GM23338 (cell line): Measurements from ENCODE around the gene TECR. TPM values are rescaled to one million over a fixed set of nuclear protein-coding genes. Genes with fewer than 3 reads are reported as not detected.
A peak's percentile ranks its signal among the peaks of the same experiment; 100 is the strongest.
"Not testable (repeated sequence)": the region's sequence is repeated elsewhere in the genome, so short reads cannot be mapped to it uniquely, and the experiment has no call there.

Source experiments
- ATAC-seq: fragments of 200-7000 bp; cut with Tn5 transposase; 3 replicates; pipeline ENCODE4 v1.9.1; 2020
- DNase-seq: peaks from one replicate; pipeline ENCODE4 v3.0.0-alpha.2; 2015; ENCODE audit warnings: low spot score
- H2AFZ ChIP-seq: fragments of 200-600 bp; sonication (generic); 2 replicates; pipeline ENCODE4 v1.8.0; 2016; ENCODE audit warnings: antibody characterized with exemption, mild to moderate bottlenecking, moderate library complexity
- H3F3A ChIP-seq: fragments of 200-600 bp; sonication (generic); replicated peaks from 2 replicates; pipeline ENCODE4 v1.8.0; 2017; ENCODE audit warnings: antibody characterized with exemption, mixed run types, low read depth
- H3K27ac ChIP-seq: fragments of 200-600 bp; sonication (generic); 2 replicates; pipeline ENCODE4 v1.6.1; 2016; ENCODE audit warnings: low read depth
- H3K27me3 ChIP-seq: fragments of 200-600 bp; sonication (generic); 2 replicates; pipeline ENCODE4 v1.8.0; 2016; ENCODE audit warnings: mild to moderate bottlenecking, mixed run types, moderate library complexity; ENCODE audit not compliant: insufficient read depth
- H3K36me3 ChIP-seq: fragments of 200-600 bp; sonication (generic); 2 replicates; pipeline ENCODE4 v1.8.0; 2016; ENCODE audit warnings: mild to moderate bottlenecking; ENCODE audit not compliant: insufficient read depth
- H3K4me1 ChIP-seq: fragments of 200-600 bp; sonication (generic); 2 replicates; pipeline ENCODE4 v1.8.0; 2016; ENCODE audit warnings: mild to moderate bottlenecking, moderate library complexity; ENCODE audit not compliant: insufficient read depth
- H3K4me2 ChIP-seq: fragments of 200-600 bp; sonication (generic); 2 replicates; pipeline ENCODE4 v1.7.1; 2017; ENCODE audit warnings: mixed run types
- H3K4me3 ChIP-seq: fragments of 200-600 bp; sonication (generic); 2 replicates; pipeline ENCODE4 v1.6.1; 2016; ENCODE audit warnings: mixed run types
- H3K79me2 ChIP-seq: fragments of 200-600 bp; sonication (generic); replicated peaks from 2 replicates; pipeline ENCODE4 v1.8.0; 2017; ENCODE audit warnings: mild to moderate bottlenecking; ENCODE audit not compliant: insufficient read depth
- H3K9me2 ChIP-seq: fragments of 200-600 bp; sonication (generic); 2 replicates; pipeline ENCODE4 v1.8.0; 2017; ENCODE audit not compliant: insufficient read depth
- H4K20me1 ChIP-seq: fragments of 200-600 bp; sonication (generic); replicated peaks from 2 replicates; pipeline ENCODE4 v1.8.0; 2017; ENCODE audit warnings: mild to moderate bottlenecking; ENCODE audit not compliant: insufficient read depth
- H3K27ac Mint-ChIP-seq: 2 replicates; pipeline ENCODE4 v1.8.0; 2020; ENCODE audit warnings: inconsistent platforms, mild to moderate bottlenecking, moderate library complexity, mixed read lengths
- H3K27me3 Mint-ChIP-seq: 3 replicates; pipeline ENCODE4 v1.8.0; 2022; ENCODE audit warnings: low read depth, mild to moderate bottlenecking, moderate library complexity, mixed read lengths, inconsistent platforms; ENCODE audit not compliant: insufficient read depth, poor library complexity
- H3K36me3 Mint-ChIP-seq: 3 replicates; pipeline ENCODE4 v1.8.0; 2021; ENCODE audit warnings: low read depth, mild to moderate bottlenecking, inconsistent platforms, moderate library complexity, mixed read lengths
- H3K4me1 Mint-ChIP-seq: 3 replicates; pipeline ENCODE4 v1.8.0; 2020; ENCODE audit warnings: mild to moderate bottlenecking, inconsistent platforms, mixed read lengths
- H3K4me3 Mint-ChIP-seq: 3 replicates; pipeline ENCODE4 v1.8.0; 2021; ENCODE audit warnings: moderate library complexity, mild to moderate bottlenecking, inconsistent platforms, mixed read lengths
- H3K9me3 Mint-ChIP-seq: 3 replicates; pipeline ENCODE4 v1.8.0; 2020; ENCODE audit warnings: moderate library complexity, mild to moderate bottlenecking, inconsistent platforms, mixed read lengths
- CREB1 ChIP-seq: fragments of 250-450 bp; sonication (Bioruptor Pico); IDR thresholded peaks from 2 replicates; pipeline ENCODE4 v1.5.0; 2020; ENCODE audit warnings: low read depth, mild to moderate bottlenecking, moderate library complexity
- CTCF ChIP-seq, 2 experiments: fragments of 200-600 bp in 1 of 2; sonication (generic) in 1 of 2; conservative IDR thresholded peaks; 2 replicates each; pipeline versions ENCODE4 v1.5.1 to v1.6.1; 2016 to 2017; ENCODE audit warnings: antibody characterized with exemption in 2 of 2, low read depth in 2 of 2, mild to moderate bottlenecking in 2 of 2, moderate library complexity in 1 of 2
- EZH2phosphoT487 ChIP-seq: fragments of 200-600 bp; sonication (generic); IDR thresholded peaks from one replicate; pipeline ENCODE4 v1.8.1; 2018; ENCODE audit warnings: antibody characterized with exemption; ENCODE audit not compliant: unreplicated experiment
- JUNB ChIP-seq: IDR thresholded peaks from one replicate; pipeline ENCODE4 v1.6.1; 2016; ENCODE audit warnings: antibody characterized with exemption; ENCODE audit not compliant: unreplicated experiment
- NANOG ChIP-seq: IDR thresholded peaks from 2 replicates; pipeline ENCODE4 v1.6.1; 2016; ENCODE audit warnings: antibody characterized with exemption, borderline replicate concordance
- POLR2AphosphoS5 ChIP-seq: IDR thresholded peaks from 2 replicates; pipeline ENCODE4 v1.6.1; 2016; ENCODE audit warnings: antibody characterized with exemption, low read depth
- ZNF331 ChIP-seq: fragments of 250-450 bp; sonication (Bioruptor Pico); IDR thresholded peaks from 2 replicates; pipeline ENCODE4 v1.5.0; 2020; ENCODE audit warnings: low read depth, mild to moderate bottlenecking, moderate library complexity
- polyA plus RNA-seq: library from polyadenylated mRNA; unstranded; fragments of >200 nt; fragmentation: Nextera tagmentation; extraction: Ambion mirVana; gene quantifications from 2 replicates; pipeline ENCODE4 v1.2.1, GENCODE V29; 2016
- total RNA-seq: library from RNA; depleted of rRNA; stranded (reverse); fragments of >200 nt; shearing (Covaris generic); gene quantifications from 2 replicates; pipeline ENCODE4 v1.2.3, GENCODE V29; 2014

Gene TECR
- total and polyA plus RNA-seq, 2 experiments from 2014 or later: 107 to 268 TPM

DNA sequence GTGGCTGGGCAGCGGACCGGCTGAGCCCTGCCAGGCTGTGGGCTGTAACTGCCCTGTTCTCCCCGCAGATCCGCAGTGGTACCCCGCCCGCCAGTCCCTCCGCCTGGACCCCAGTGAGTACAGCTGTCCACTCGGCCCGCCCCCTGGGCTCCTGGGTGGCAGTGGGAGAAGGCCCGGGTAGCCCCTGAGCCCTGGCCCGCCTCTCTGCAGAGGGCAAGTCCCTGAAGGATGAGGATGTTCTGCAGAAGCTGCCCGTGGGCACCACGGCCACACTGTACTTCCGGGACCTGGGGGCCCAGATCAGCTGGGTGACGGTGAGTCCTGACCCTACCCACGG lies 34.2 kb downstream of the TECR start:
- Mint-ChIP-seq H3K4me1 (peaks cover 46% of the 10 kb centered on the region), H3K4me3 (no peak overlapping the region), H3K27ac (peak overlapping the region; percentile 95; the same call in 1 of the 2 replicates), H3K27me3 (peaks cover 14% of the 10 kb centered on the region), H3K9me3 (no peaks in the 10 kb centered on the region; the same call in 2 of the 3 replicates), H3K36me3 (peaks cover 11% of the 10 kb centered on the region)
- H3F3A ChIP-seq: peaks cover 5% of the 10 kb centered on the region; the same call in 1 of the 2 replicates
- H3K36me3 ChIP-seq: no peaks in the 10 kb centered on the region; the same call in 1 of the 2 replicates
- H3K79me2 ChIP-seq: peaks cover 33% of the 10 kb centered on the region
- peak overlapping the region; percentile 32; the same call in 1 of the 2 replicates for H3K4me2 ChIP-seq
- TF ChIP-seq EZH2phosphoT487 (no peak), CREB1 (CRISPR knock-in tag) (no peak), NANOG (no peak), JUNB (no peak)
- H3K27me3 ChIP-seq: no peaks in the 10 kb centered on the region
- peaks cover 46% of the 10 kb centered on the region for H3K4me1 ChIP-seq
- H3K27ac ChIP-seq: 0 out of 2 replicates have a peak overlapping the region, but pooled peaks have one; percentile 59
- ATAC-seq (no peak), DNase-seq (no peak)
- H4K20me1 ChIP-seq: peaks cover 3% of the 10 kb centered on the region
- H3K9me2 ChIP-seq: no peaks in the 10 kb centered on the region
- no peak overlapping the region for H2AFZ ChIP-seq
- H3K4me3 ChIP-seq: no peak overlapping the region

DNA sequence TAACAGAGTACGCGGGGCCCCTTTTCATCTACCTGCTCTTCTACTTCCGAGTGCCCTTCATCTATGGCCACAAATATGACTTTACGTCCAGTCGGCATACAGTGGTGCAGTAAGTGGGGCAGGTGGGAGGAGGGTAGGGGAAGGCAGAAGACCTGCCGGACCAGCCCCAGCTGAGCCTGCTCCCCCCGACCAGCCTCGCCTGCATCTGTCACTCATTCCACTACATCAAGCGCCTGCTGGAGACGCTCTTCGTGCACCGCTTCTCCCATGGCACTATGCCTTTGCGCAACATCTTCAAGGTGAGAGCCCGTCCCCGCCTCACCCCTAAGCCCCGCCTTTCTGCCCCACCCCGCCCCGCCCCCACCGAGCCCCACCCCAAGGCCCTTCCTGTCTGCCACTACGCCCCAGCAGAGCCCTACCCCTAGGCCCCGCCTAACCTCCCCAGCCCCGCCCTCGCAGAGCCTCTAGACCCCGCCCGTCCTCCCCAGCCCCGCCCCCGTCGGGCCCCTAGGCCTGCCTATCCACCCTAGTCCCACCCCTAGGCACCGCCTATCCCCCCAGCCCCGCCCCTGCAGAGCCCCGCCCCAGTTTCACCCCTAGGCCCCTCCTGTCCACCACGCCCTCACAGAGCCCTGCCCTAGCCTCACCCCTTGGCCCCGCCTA lies 34.7 kb downstream of the TECR start:
- H3K4me3 Mint-ChIP-seq: peak overlapping the region; percentile 42; the same call in 1 of the 3 replicates
- Histone ChIP-seq H3K4me3 (no peak overlapping the region), H2AFZ (no peak overlapping the region), H3K36me3 (no peaks in the 10 kb centered on the region; the same call in 1 of the 2 replicates), H3K79me2 (peaks cover 32% of the 10 kb centered on the region), H3K9me2 (no peaks in the 10 kb centered on the region), H3K4me1 (peaks cover 42% of the 10 kb centered on the region), H3K27me3 (no peaks in the 10 kb centered on the region), H3F3A (peaks cover 5% of the 10 kb centered on the region; the same call in 1 of the 2 replicates), H3K27ac (0 out of 2 replicates have a peak overlapping the region, but pooled peaks have one; percentile 59), H3K4me2 (peak overlapping the region; percentile 32; the same call in 1 of the 2 replicates), H4K20me1 (peaks cover 3% of the 10 kb centered on the region)
- H3K9me3 Mint-ChIP-seq: no peaks in the 10 kb centered on the region; the same call in 1 of the 3 replicates
- H3K4me1 Mint-ChIP-seq: peaks cover 43% of the 10 kb centered on the region
- TF ChIP-seq CTCF (conservative IDR thresholded peaks at IDR 0.05; ENCODE audit: low read depth in 2 of 2) (no peak), ZNF331 (CRISPR knock-in tag) (no peak), POLR2AphosphoS5 (no peak)
- peak overlapping the region; percentile 95 for H3K27ac Mint-ChIP-seq
- ATAC-seq (peak; percentile 64), DNase-seq (peak; percentile 94)
- peaks cover 14% of the 10 kb centered on the region for H3K27me3 Mint-ChIP-seq
- H3K36me3 Mint-ChIP-seq: peaks cover 12% of the 10 kb centered on the region

GRCh38 chr19:14564652-14565297 lies 35.4 kb downstream of the TECR start:
- not testable (repeated sequence) for H3K27me3 ChIP-seq, H3K4me3 Mint-ChIP-seq, ATAC-seq, H3K36me3 ChIP-seq, H3K27ac Mint-ChIP-seq, DNase-seq, H3K9me2 ChIP-seq, H4K20me1 ChIP-seq, H3K4me3 ChIP-seq, H3F3A ChIP-seq, H2AFZ ChIP-seq, H3K9me3 Mint-ChIP-seq
- Histone ChIP-seq H3K79me2 (peaks cover 26% of the 10 kb centered on the region), H3K4me1 (peaks cover 37% of the 10 kb centered on the region), H3K27ac (peak overlapping the region; percentile 39; the same call in 1 of the 2 replicates), H3K4me2 (peak overlapping the region; percentile 20; the same call in 1 of the 2 replicates)
- H3K36me3 Mint-ChIP-seq: peaks cover 12% of the 10 kb centered on the region
- peaks cover 38% of the 10 kb centered on the region for H3K4me1 Mint-ChIP-seq
- peaks cover 12% of the 10 kb centered on the region for H3K27me3 Mint-ChIP-seq
